ENCODE measurements around the gene CDC42BPB.

DNA sequence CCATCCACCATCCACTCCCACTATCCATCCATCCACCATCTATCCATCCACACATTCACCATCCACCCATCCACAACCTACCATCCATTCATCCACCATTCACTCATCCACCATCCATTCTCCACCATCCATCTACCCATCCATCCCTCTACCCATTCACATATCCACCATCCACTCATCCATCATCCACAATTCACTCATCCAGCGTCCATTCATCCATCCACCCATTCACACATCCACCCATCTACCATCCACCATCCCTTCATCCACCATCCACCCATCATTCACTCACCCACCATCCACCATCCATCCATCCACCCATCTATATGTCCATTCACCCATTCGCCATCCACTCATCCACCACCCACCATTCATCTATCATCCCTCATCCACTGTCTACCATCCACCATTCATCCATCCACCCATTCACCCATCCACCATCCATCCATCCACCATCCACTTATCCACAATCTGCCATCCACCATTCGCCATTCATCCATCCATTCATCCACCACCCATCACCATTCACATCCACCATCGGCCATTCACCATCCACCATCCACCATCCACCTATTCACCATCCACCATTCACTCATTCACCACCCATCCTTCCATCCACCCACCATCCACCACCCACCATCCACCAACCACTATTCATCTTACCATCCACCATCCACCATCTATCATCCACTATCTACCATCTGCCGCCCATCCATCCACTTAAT is 136.9 kb downstream of the CDC42BPB start:
- TF ChIP-seq EZH2phosphoT487 (IDR thresholded peaks at IDR 0.05; ENCODE audit: insufficient read depth, low read depth) = no peak
- no peak for TF ChIP-seq EZH2 (IDR thresholded peaks at IDR 0.05; ENCODE audit: insufficient read depth, poor library complexity, severe bottlenecking)

All from GM23248 (cell line).